Bronchial epithelial cell (primary cell): Measurements from ENCODE around the gene GRK1. TPM values are rescaled to one million over a fixed set of nuclear protein-coding genes. Genes with fewer than 3 reads are reported as not detected.

ENCODE experiments used
- DNase-seq: peaks from one replicate; pipeline ENCODE4 v3.0.0-alpha.2; 2010; ENCODE audit warnings: low read depth
- FAIRE-seq: peaks from 2 replicates; lab custom pipeline; 2011; peaks lifted over from hg19 to GRCh38; lab: Jason Lieb, UNC
- H3K27me3 ChIP-seq: 2 replicates; pipeline ENCODE4 v1.5.1; 2011; ENCODE audit warnings: low read length; ENCODE audit not compliant: control insufficient read depth, insufficient read depth
- H3K36me3 ChIP-seq: 2 replicates; pipeline ENCODE4 v1.5.1; 2011; ENCODE audit warnings: low read length; ENCODE audit not compliant: control insufficient read depth, insufficient read depth
- H3K4me3 ChIP-seq: 2 replicates; pipeline ENCODE4 v1.5.1; 2011; ENCODE audit warnings: mild to moderate bottlenecking, low read depth, low read length, control low read depth
- total RNA-seq: library from RNA; depleted of rRNA; stranded (reverse); fragments of >200 nt; gene quantifications from 2 replicates; pipeline ENCODE4 v1.2.1, GENCODE V29; 2014
- TF ChIP-seq, protein P1 (sequence below): IDR thresholded peaks from 2 replicates; pipeline ENCODE4 v1.5.1; 2011; ENCODE audit warnings: mild to moderate bottlenecking, moderate library complexity, low read length, control low read depth, inconsistent platforms; ENCODE audit not compliant: insufficient read depth, severe bottlenecking

The GRK1 gene
- total RNA-seq, 1 donor from 2014 or later, result not detected

DNA sequence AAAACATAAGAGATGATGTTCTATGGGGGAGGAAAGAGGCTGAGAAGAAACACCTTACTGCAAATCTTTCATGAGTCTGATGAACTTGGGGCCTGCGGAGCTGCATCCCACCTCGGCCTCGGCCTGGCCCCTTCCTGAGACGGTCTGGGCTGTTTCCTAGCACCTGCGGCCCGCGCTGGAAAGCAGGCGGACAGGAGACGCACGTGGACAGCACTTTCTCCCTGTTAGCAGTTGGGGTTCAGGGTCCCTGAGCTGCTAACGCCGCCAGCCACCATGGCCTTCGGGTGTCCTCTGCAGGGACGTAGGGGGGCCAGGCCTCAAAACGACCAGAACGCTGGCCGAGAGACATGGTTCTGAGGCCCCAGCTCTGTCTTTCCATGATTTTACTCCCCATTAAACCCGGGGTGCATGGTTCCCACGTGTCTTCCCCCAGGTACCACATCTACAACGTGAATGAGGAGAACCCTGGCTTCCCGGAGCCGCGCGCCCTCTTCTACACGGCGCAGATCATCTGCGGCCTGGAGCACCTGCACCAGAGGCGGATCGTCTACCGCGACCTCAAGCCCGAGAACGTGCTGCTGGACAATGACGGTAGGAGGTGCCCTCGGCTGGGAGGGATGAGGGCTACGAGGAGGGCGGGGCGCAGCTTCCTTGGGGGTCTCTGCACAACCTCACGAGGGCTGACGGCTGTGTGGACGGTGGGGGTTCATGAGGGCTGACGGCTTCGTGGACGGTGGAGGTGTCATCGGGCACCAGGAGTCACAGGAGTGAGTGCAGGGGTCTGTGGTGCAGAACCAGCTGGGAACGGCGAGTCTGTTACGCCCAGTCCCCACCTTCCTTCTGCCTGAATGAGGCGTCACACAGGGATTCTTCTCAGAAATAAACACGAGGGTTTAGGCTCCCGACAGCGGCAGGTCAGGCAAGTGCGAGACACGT lies 4.3 kb downstream of the GRK1 start:
- DNase-seq, result no peak
- TF ChIP-seq, protein P1, sequence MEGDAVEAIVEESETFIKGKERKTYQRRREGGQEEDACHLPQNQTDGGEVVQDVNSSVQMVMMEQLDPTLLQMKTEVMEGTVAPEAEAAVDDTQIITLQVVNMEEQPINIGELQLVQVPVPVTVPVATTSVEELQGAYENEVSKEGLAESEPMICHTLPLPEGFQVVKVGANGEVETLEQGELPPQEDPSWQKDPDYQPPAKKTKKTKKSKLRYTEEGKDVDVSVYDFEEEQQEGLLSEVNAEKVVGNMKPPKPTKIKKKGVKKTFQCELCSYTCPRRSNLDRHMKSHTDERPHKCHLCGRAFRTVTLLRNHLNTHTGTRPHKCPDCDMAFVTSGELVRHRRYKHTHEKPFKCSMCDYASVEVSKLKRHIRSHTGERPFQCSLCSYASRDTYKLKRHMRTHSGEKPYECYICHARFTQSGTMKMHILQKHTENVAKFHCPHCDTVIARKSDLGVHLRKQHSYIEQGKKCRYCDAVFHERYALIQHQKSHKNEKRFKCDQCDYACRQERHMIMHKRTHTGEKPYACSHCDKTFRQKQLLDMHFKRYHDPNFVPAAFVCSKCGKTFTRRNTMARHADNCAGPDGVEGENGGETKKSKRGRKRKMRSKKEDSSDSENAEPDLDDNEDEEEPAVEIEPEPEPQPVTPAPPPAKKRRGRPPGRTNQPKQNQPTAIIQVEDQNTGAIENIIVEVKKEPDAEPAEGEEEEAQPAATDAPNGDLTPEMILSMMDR, result no peak
- FAIRE-seq, result no peak
- no peaks in the 10 kb centered on the region for H3K27me3 ChIP-seq
- no peak overlapping the region for H3K4me3 ChIP-seq
- no peaks in the 10 kb centered on the region for H3K36me3 ChIP-seq

DNA sequence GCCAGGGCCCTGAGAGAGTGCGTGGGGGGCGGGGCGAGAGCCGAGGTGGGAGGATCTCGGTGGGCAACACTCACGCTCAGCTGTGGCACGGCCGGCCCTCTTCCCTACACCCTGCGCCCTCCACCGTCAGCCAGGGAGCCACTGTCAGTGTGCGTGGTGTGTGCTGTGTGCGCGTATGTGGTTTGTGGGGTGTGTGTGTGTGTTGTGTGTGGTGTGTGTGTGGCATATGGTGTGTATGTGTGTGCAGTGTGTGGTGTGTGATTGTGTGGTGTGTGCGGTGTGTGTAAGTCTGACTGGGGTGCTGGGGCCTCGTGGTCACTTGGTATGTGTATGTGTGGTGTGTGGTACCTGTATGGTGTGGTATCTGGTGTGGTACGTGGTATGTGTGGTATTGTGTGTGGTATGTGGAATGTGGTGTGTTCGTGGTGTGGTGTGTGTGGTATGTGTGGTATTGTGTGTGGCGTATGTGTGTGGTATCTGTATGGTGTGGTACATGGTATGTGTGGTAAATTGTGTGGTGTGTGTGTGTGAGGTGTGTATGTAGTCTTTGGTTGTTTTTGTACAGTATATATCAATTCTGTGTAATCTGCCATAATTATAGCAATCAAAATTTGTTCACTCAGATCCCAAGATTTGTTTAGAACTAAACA lies 5.1 kb downstream of the GRK1 start:
- DNase-seq (no peak), FAIRE-seq (no peak)
- Histone ChIP-seq H3K36me3 (no peaks in the 10 kb centered on the region), H3K4me3 (no peak overlapping the region), H3K27me3 (no peaks in the 10 kb centered on the region)
- TF ChIP-seq, protein P1, result no peak

DNA sequence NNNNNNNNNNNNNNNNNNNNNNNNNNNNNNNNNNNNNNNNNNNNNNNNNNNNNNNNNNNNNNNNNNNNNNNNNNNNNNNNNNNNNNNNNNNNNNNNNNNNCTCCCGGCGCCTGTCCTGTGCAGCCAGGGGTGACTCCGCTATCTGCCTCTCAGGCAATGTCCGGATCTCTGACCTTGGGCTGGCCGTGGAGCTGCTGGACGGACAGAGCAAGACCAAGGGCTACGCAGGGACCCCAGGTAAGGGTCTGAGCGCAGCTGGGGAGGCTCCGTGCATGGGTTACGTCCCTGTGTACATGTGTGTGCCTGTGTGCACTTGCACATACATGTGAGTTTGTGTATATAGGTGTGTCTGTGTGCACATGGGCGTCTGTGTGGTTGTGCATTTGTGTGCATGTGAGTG lies 55.9 kb downstream of the GRK1 start:
- Histone ChIP-seq H3K36me3 (no peaks in the 10 kb centered on the region), H3K4me3 (no peak overlapping the region), H3K27me3 (no peaks in the 10 kb centered on the region)
- TF ChIP-seq, protein P1, result no peak
- DNase-seq, result no peak
- FAIRE-seq, result no peak

DNA sequence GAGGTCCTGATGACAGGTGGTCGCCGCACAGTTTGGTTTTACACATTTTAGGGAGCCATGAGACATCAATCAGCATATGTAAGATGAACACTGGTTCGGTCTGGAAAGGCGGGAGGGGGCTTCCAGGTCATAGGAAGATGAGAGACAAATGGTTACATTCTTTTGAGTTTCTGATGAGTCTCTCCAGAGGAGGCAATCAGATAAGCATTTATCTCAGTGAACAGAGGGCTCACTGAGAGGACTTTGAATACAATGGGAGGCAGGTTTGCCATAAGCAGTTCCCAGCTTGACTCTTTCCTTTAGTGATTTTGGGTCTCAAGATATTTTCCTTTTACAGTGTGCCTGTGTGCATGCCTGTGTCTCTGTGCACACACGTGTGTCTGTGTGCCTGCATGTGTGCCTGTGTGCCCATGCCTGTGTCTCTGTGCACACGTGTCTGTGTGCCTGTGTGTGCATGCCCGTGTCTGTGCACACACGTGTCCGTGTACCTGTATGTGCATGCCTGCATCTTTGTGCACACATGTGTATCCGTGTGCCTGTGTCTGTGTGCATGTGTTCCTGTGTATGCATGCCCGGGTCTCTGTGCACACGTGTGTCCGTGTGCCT lies 56.5 kb downstream of the GRK1 start:
- Histone ChIP-seq H3K27me3 (no peaks in the 10 kb centered on the region), H3K4me3 (no peak overlapping the region), H3K36me3 (no peaks in the 10 kb centered on the region)
- TF ChIP-seq, protein P1, result no peak
- DNase-seq (no peak), FAIRE-seq (peak; percentile 83)

DNA sequence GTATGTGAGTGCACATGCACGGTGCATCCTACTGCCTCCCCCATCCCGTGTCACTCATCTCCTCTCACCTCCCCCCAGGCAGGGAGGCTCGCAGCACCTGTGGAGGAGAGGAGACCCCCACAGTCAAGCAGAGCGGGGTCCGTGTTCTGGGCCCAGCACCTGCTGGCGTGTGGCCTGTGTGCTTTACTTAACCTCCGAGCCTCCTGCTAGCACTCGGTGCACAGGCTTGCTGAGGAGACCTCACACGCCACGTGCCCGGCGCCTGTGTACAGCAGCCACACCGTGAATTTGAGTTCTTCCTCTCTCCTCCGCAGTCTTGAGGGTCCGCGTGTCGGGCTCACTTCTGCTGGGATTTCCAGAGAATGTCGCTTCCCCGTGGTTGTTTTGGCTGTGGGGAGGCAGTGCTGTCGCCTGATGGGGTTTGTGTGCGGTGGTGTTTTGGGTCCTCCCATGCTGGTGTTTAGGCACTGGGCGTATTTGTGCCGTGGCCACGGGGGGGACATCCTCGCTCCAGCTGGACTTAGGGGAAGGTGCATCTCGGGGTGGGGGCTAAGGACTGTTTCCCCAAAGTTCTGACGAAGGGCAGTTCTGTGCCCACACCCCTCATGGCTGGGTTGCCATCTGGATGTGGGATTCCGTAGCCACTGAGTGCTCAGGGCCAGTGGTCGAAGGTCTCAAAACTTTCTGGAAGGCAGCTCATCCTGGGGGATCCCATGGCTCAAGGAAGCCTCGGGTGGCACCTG lies 57.2 kb downstream of the GRK1 start:
- FAIRE-seq, result no peak
- H3K4me3 ChIP-seq, result no peak overlapping the region
- no peak for DNase-seq
- H3K27me3 ChIP-seq, result no peaks in the 10 kb centered on the region
- H3K36me3 ChIP-seq, result no peaks in the 10 kb centered on the region
- TF ChIP-seq, protein P1, result no peak
